T-helper 2 cell treated with Interferon-gamma antibody and Interleukin-4, amounts not matched to agents 100 ng/mL and 5 ng/mL, for 36 hours (primary cell): Measurements from ENCODE around the gene OR2A2. TPM values are rescaled to one million over a fixed set of nuclear protein-coding genes. Genes with fewer than 3 reads are reported as not detected.

Experiments used
- intact Hi-C: fragments of 100-400 bp; cut with micrococcal nuclease; formaldehyde crosslinking; loops from one replicate; pipeline ENCODE4 v1.15.1; 2023
- total RNA-seq: library from RNA; stranded (reverse); gene quantifications from 2 replicates; pipeline ENCODE4 v1.2.3, GENCODE V29; 2022

The OR2A2 gene
- total RNA-seq, 1 donor from 2014 or later: not detected

DNA sequence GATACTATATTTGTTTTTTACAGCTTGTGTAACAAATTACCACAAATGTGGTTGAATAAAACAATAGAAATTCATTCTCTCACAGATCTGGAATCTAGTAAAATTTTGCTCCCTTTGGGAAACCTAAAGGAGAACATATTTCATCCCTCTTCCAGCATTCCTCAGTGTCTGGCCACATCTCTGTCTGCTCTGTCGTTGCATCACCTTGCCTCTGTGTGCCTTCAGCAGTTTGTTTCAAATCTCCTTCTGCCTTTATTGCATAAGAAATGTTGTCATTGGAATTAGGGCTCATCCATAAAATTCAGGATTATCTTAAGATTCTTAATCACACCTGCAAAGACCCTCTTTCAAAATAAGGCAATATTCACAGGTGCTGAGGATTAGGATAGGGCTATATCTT lies 28.1 kb downstream of the OR2A2 start:
- intact Hi-C loops: no loop called here

DNA sequence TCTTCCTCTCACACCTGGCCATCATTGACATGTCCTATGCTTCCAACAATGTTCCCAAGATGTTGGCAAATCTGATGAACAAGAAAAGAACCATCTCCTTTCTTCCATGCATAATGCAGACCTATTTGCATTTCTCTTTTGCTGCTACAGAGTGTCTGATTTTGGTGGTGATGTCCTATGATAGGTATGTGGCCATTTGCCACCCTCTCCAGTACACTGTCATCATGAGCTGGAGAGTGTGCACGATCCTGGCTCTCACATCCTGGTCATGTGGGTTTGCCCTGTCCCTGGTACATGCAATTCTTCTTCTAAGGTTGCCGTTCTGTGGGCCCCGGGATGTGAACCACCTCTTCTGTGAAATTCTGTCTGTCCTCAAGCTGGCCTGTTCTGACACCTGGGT lies 32.8 kb downstream of the OR2A2 start:
- intact Hi-C loops: no loop called here

DNA sequence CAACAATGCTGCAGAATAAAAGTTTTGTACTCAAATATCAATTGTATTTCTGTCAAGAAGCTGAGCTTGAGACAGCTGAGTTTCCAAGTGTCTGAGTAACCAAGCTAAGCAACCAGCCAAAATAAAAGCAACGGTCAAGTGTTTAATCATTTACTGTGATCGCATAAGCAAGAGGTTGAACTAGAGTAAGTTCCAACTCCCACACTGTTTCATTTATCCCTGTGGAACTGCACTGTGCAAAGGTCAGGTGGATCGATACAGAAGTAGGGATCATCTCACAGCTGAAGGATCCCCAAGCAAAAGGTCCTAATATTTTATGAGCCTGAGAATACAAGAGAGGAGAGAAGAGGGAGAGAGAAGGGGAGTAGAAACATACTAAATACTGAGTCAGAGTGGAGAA lies 35.0 kb downstream of the OR2A2 start:
- intact Hi-C loops: no loop called here

DNA sequence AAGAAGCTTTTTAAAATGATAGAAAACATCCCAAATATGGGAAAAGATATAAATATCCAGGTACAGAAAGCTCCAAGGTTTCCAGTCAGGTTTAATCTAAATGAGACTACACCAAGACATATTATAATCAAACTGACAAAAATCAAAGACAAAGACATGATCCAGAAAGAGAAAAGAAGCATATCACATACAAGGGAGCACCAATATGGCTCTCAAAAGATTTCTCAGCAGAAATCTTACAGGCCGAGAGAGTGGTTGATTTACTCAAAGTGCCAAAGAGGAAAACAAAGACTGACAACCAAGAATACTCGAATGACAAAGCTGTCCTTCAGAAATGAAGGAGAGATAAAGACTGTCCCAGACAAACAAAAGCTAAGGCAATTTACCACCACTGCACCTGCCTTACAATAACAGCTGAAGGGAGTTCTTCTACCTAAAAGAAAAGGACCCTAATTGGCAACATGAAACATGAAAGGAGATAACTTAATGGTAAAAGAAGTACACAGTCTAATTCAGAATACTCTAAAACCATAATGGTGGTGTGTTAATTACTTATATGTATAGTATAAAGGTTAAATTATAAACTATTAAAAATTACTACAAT lies 38.9 kb downstream of the OR2A2 start:
- intact Hi-C loops: no loop called here

DNA sequence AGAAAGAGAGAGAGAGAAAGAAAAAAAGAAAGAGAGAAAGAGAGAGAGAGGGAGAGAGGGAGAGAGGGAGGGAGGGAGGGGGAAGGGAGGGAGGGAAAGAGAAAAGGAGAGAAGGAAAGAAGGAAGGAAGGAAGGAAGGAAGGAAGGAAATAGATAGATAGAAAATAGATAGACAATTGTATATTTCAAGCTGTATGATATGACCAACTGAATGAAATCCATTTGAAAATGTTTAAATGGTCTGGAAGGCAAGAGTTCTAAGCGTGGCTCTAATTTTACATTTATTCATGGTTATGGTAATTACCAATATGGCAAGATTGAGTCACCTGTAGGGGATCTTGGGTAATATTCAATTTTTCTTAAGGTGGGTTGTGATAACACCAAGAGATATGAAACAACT lies 49.5 kb downstream of the OR2A2 start:
- intact Hi-C loops: loop anchor here (10.0 kb wide), 1 partner anchor 154 kb away; the partner anchor contains the start of gene OR6B1

Other genes with a start within 250 kb of the OR2A2 start
- 15.7 and 16.0 TPM in 2 replicates for gene TCAF1, start 207.4 kb upstream of the OR2A2 start, total RNA-seq
- gene OR2F2, start 174.3 kb upstream of the OR2A2 start, total RNA-seq: not detected in 2 replicates
- gene OR2F1, start 154.7 kb upstream of the OR2A2 start, total RNA-seq: not detected in 2 replicates
- gene OR6B1, start 109.3 kb upstream of the OR2A2 start, total RNA-seq: not detected in 2 replicates
- gene OR2A5, start 60.6 kb upstream of the OR2A2 start, total RNA-seq: not detected in 2 replicates
- gene OR2A25, start 39.8 kb upstream of the OR2A2 start, total RNA-seq: not detected in 2 replicates
- not detected in 2 replicates for gene OR2A12, start 23.3 kb upstream of the OR2A2 start, total RNA-seq
- gene OR2A14, start 13.6 kb downstream of the OR2A2 start, total RNA-seq: not detected in 2 replicates
- 2.3 and 2.4 TPM in 2 replicates for gene CTAGE4, start 73.9 kb downstream of the OR2A2 start, total RNA-seq
- 3.6 and 3.9 TPM in 2 replicates for gene ARHGEF35, start 86.2 kb downstream of the OR2A2 start, total RNA-seq
- gene OR2A42, start 130.0 kb downstream of the OR2A2 start, total RNA-seq: 0.16 TPM in 1 of 2 replicates, not detected in the other
- 3.9 TPM in 2 replicates for gene OR2A7, start 155.2 kb downstream of the OR2A2 start, total RNA-seq
- gene CTAGE8, start 159.7 kb downstream of the OR2A2 start, total RNA-seq: 0.98 and 1.7 TPM in 2 replicates
- gene OR2A1, start 202.8 kb downstream of the OR2A2 start, total RNA-seq: 0.09 TPM in 1 of 2 replicates, not detected in the other
- gene ARHGEF5, start 245.8 kb downstream of the OR2A2 start, total RNA-seq: 11.0 and 11.9 TPM in 2 replicates